HepG2 (cell line): ENCODE results near the gene VEZT. TPM values are rescaled to one million over a fixed set of nuclear protein-coding genes. Genes with fewer than 3 reads are reported as not detected.

Experiments used
- ATAC-seq: fragments of 200-7000 bp; cut with Tn5 transposase; 3 replicates; pipeline ENCODE4 v1.9.1; 2020; ENCODE audit warnings: mild to moderate bottlenecking, moderate library complexity
- BruUV-seq: library from RNA; stranded (reverse); fragments of 400-500 nt; replicated peaks from 2 replicates; lab custom pipeline; 2021; lab: Mats Ljungman, UMichigan
- CTCF ChIA-PET: fragments of 300-600 bp; formaldehyde crosslinking; extraction: SDS; loops from one replicate; lab custom pipeline; 2021; ENCODE audit warnings: low total read pairs, inconsistent platforms, low intra/inter-chr PET ratio; lab: Yijun Ruan, JAX
- POLR2A ChIA-PET: fragments of 350-600 bp; sonication (Branson Sonifier 250); formaldehyde crosslinking; loops from one replicate; lab custom pipeline; 2020; ENCODE audit warnings: antibody characterized with exemption, inconsistent platforms; lab: Yijun Ruan, JAX
- DNase-seq: peaks from one replicate; pipeline ENCODE4 v3.0.0-alpha.2; 2015; ENCODE audit warnings: low spot score
- FAIRE-seq: peaks from 3 replicates; lab custom pipeline; 2011; peaks lifted over from hg19 to GRCh38; lab: Jason Lieb, UNC
- H2AFZ ChIP-seq: one replicate; pipeline ENCODE4 v1.6.1; 2011; ENCODE audit warnings: low read length, inconsistent platforms
- H3K27ac ChIP-seq: fragments of 300-600 bp; 3 replicates; pipeline ENCODE4 v1.8.0; 2011; ENCODE audit warnings: mixed run types, mild to moderate bottlenecking, mixed read lengths, low read length, inconsistent platforms; ENCODE audit not compliant: insufficient read depth; ENCODE audit errors: extremely low read length
- H3K27me3 ChIP-seq, 2 experiments: fragments of 200-600 bp in 1 of 2; 2 replicates in 1 of 2; 3 replicates in 1 of 2; pipeline versions ENCODE4 v1.6.0 to v1.8.0; 2011; ENCODE audit warnings: low read length in 2 of 2, mild to moderate bottlenecking in 2 of 2, moderate library complexity in 2 of 2, inconsistent platforms in 1 of 2; ENCODE audit not compliant: insufficient read depth in 2 of 2, control insufficient read depth in 1 of 2
- H3K36me3 ChIP-seq, 2 experiments: fragments of 200-600 bp in 1 of 2; replicated peaks in 1 of 2; 2 replicates in 1 of 2; 3 replicates in 1 of 2; pipeline versions ENCODE4 v1.5.1 to v1.8.0; 2011; ENCODE audit warnings: low read length in 2 of 2, inconsistent platforms in 1 of 2; ENCODE audit not compliant: insufficient read depth in 2 of 2, control insufficient read depth in 1 of 2
- H3K4me1 ChIP-seq: 2 replicates; pipeline ENCODE4 v1.5.1; 2012; ENCODE audit warnings: low read length, inconsistent platforms; ENCODE audit not compliant: insufficient read depth
- H3K4me2 ChIP-seq: 2 replicates; pipeline ENCODE4 v1.6.0; 2011; ENCODE audit warnings: low read depth, low read length, inconsistent platforms
- H3K4me3 ChIP-seq, 3 experiments: fragments of 200-600 bp in 1 of 3; sonication (generic), shearing (Covaris generic) in 1 of 3; replicated peaks in 1 of 3; 2 replicates each; pipeline ENCODE4 v1.5.1; 2011 to 2016; ENCODE audit warnings: low read length in 3 of 3, inconsistent platforms in 2 of 3, low read depth in 2 of 3, mild to moderate bottlenecking in 2 of 3, control low read depth in 1 of 3, mixed read lengths in 1 of 3; ENCODE audit not compliant: insufficient read depth in 1 of 3
- H3K79me2 ChIP-seq: one replicate; pipeline ENCODE4 v1.6.1; 2011; ENCODE audit warnings: low read length, inconsistent platforms; ENCODE audit not compliant: insufficient read depth
- H3K9ac ChIP-seq: 2 replicates; pipeline ENCODE4 v1.6.0; 2011; ENCODE audit warnings: mild to moderate bottlenecking, low read depth, low read length, inconsistent platforms; ENCODE audit not compliant: insufficient read depth
- H3K9me3 ChIP-seq: 2 replicates; pipeline ENCODE4 v1.5.1; 2012; ENCODE audit warnings: mild to moderate bottlenecking, low read length
- H4K20me1 ChIP-seq: 2 replicates; pipeline ENCODE4 v1.6.0; 2011; ENCODE audit warnings: inconsistent platforms, mild to moderate bottlenecking, low read length, moderate library complexity; ENCODE audit not compliant: insufficient read depth
- GABPB1 ChIP-seq: IDR thresholded peaks from 2 replicates; pipeline ENCODE4 v1.6.1; 2016; ENCODE audit warnings: mild to moderate bottlenecking, missing genetic modification reagents, moderate library complexity, missing compliant biosample characterization
- MED1 ChIP-seq: sonication (generic); formaldehyde crosslinking; IDR thresholded peaks from 2 replicates; pipeline ENCODE4 v1.4.0; 2020; ENCODE audit warnings: missing genetic modification reagents
- ZNF432 ChIP-seq: sonication (generic); formaldehyde crosslinking; IDR thresholded peaks from 2 replicates; pipeline ENCODE4 v1.5.0; 2020; ENCODE audit warnings: missing genetic modification reagents, mild to moderate bottlenecking, borderline replicate concordance
- WGBS: methylation state at CpG from one replicate; pipeline ENCODE4 v1.1.6; 2017; ENCODE audit warnings: low lambda C conversion rate; 5-methylcytosine and 5-hydroxymethylcytosine counted together
- in situ Hi-C: cut with HindIII; loops from 2 replicates; pipeline ENCODE4 v1.10.0; 2017; ENCODE audit warnings: low pct_unique_long_range_greater_than_20kb; ENCODE audit not compliant: extremely low pct_ligation_motif_present
- intact Hi-C: fragments of 100-400 bp; cut with micrococcal nuclease; formaldehyde crosslinking; loops from one replicate; pipeline ENCODE4 v1.10.0; 2022; ENCODE audit not compliant: unreplicated experiment
- polyA plus RNA-seq, 8 experiments: library from polyadenylated mRNA; depleted of rRNA in 3 of 8; stranded (reverse) in 7 of 8; unstranded in 1 of 8; fragments of >200 nt; fragmentation: Illumina TruSeq in 4 of 8; extraction: Trizol in 4 of 8; gene quantifications; 2 replicates each; pipeline versions ENCODE4 v1.2.1 to v1.2.3, GENCODE V29; 2011 to 2016; ENCODE audit warnings: low read depth in 4 of 8, missing spikeins in 1 of 8, mixed read lengths in 1 of 8; ENCODE audit not compliant: insufficient read depth in 1 of 8
- total RNA-seq, 5 experiments: library from RNA; depleted of rRNA; stranded (reverse); fragments of >200 nt; fragmentation: Illumina TruSeq; extraction: Trizol; gene quantifications; 2 replicates each; pipeline ENCODE4 v1.2.3, GENCODE V29; 2016; ENCODE audit warnings: low read depth in 1 of 5
- TF ChIP-seq, protein P1 (sequence below): sonication (generic); formaldehyde crosslinking; IDR thresholded peaks from 2 replicates; pipeline ENCODE4 v1.4.0; 2020; ENCODE audit warnings: missing genetic modification reagents
- TF ChIP-seq, protein P2 (sequence below): sonication (generic); formaldehyde crosslinking; conservative IDR thresholded peaks from 2 replicates; pipeline ENCODE4 v1.8.0; 2022; ENCODE audit warnings: missing genetic modification reagents
- TF ChIP-seq, protein P3 (sequence below): sonication (generic); formaldehyde crosslinking; IDR thresholded peaks from 2 replicates; pipeline ENCODE4 v1.4.0; 2020; ENCODE audit warnings: missing genetic modification reagents
- TF ChIP-seq, protein P4 (sequence below): sonication (generic); formaldehyde crosslinking; IDR thresholded peaks from 2 replicates; pipeline ENCODE4 v1.4.0; 2020; ENCODE audit warnings: mild to moderate bottlenecking, low read depth, missing genetic modification reagents

The VEZT gene
- total and polyA plus RNA-seq, 2 of the 13 experiments (the other 11 are each of a cell fraction or from before 2014, with no cell fraction given), result 35.5 to 51.6 TPM

DNA sequence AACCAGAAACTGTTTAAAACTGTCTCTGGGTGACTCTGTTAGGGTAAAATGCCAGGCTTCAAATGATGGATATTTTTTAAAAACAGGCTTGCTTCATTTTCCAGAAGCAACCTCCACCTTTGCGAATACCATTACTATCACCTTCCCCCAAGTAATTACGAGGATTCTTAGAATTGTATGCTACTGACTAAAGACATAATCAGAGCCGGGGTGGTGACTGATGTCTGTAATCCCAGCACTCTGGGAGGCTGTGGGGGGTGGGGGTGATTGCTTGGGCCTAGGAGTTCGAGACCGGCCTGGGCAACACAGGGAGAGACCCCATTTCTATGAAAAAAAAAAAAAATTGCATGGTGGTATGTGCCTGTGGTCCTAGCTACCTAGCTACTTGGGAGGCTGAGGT lies 38.6 kb upstream of the VEZT start:
- in situ Hi-C loops (no loop called here), intact Hi-C loops (no loop called here)
- Histone ChIP-seq H3K79me2 (no peaks in the 10 kb centered on the region), H4K20me1 (no peaks in the 10 kb centered on the region), H2AFZ (no peak overlapping the region), H3K4me3 (no peak overlapping the region), H3K4me2 (no peak overlapping the region), H3K27me3 (no peaks in the 10 kb centered on the region), H3K4me1 (no peaks in the 10 kb centered on the region), H3K9me3 (no peaks in the 10 kb centered on the region), H3K27ac (no peak overlapping the region), H3K36me3 (peaks cover 0 to 1% of the 10 kb centered on the region in 2 experiments; a peak in 1 of 5 replicates), H3K9ac (no peak overlapping the region)
- CTCF ChIA-PET, result no interaction called here
- DNase-seq (no peak), FAIRE-seq (no peak), ATAC-seq (no peak)
- WGBS, result 82% methylated on average over 5 of the region's 5 CpGs
- POLR2A ChIA-PET, result no interaction called here
- no TSS peak for BruUV-seq
- no peak for TF ChIP-seq GABPB1 (CRISPR knock-in tag)
- TF ChIP-seq, protein P1, sequence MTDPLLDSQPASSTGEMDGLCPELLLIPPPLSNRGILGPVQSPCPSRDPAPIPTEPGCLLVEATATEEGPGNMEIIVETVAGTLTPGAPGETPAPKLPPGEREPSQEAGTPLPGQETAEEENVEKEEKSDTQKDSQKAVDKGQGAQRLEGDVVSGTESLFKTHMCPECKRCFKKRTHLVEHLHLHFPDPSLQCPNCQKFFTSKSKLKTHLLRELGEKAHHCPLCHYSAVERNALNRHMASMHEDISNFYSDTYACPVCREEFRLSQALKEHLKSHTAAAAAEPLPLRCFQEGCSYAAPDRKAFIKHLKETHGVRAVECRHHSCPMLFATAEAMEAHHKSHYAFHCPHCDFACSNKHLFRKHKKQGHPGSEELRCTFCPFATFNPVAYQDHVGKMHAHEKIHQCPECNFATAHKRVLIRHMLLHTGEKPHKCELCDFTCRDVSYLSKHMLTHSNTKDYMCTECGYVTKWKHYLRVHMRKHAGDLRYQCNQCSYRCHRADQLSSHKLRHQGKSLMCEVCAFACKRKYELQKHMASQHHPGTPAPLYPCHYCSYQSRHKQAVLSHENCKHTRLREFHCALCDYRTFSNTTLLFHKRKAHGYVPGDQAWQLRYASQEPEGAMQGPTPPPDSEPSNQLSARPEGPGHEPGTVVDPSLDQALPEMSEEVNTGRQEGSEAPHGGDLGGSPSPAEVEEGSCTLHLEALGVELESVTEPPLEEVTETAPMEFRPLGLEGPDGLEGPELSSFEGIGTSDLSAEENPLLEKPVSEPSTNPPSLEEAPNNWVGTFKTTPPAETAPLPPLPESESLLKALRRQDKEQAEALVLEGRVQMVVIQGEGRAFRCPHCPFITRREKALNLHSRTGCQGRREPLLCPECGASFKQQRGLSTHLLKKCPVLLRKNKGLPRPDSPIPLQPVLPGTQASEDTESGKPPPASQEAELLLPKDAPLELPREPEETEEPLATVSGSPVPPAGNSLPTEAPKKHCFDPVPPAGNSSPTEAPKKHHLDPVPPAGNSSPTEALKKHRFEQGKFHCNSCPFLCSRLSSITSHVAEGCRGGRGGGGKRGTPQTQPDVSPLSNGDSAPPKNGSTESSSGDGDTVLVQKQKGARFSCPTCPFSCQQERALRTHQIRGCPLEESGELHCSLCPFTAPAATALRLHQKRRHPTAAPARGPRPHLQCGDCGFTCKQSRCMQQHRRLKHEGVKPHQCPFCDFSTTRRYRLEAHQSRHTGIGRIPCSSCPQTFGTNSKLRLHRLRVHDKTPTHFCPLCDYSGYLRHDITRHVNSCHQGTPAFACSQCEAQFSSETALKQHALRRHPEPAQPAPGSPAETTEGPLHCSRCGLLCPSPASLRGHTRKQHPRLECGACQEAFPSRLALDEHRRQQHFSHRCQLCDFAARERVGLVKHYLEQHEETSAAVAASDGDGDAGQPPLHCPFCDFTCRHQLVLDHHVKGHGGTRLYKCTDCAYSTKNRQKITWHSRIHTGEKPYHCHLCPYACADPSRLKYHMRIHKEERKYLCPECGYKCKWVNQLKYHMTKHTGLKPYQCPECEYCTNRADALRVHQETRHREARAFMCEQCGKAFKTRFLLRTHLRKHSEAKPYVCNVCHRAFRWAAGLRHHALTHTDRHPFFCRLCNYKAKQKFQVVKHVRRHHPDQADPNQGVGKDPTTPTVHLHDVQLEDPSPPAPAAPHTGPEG (CRISPR knock-in tag), result no peak
- TF ChIP-seq, protein P2, sequence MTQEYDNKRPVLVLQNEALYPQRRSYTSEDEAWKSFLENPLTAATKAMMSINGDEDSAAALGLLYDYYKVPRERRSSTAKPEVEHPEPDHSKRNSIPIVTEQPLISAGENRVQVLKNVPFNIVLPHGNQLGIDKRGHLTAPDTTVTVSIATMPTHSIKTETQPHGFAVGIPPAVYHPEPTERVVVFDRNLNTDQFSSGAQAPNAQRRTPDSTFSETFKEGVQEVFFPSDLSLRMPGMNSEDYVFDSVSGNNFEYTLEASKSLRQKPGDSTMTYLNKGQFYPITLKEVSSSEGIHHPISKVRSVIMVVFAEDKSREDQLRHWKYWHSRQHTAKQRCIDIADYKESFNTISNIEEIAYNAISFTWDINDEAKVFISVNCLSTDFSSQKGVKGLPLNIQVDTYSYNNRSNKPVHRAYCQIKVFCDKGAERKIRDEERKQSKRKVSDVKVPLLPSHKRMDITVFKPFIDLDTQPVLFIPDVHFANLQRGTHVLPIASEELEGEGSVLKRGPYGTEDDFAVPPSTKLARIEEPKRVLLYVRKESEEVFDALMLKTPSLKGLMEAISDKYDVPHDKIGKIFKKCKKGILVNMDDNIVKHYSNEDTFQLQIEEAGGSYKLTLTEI, result no peak
- TF ChIP-seq, protein P3, sequence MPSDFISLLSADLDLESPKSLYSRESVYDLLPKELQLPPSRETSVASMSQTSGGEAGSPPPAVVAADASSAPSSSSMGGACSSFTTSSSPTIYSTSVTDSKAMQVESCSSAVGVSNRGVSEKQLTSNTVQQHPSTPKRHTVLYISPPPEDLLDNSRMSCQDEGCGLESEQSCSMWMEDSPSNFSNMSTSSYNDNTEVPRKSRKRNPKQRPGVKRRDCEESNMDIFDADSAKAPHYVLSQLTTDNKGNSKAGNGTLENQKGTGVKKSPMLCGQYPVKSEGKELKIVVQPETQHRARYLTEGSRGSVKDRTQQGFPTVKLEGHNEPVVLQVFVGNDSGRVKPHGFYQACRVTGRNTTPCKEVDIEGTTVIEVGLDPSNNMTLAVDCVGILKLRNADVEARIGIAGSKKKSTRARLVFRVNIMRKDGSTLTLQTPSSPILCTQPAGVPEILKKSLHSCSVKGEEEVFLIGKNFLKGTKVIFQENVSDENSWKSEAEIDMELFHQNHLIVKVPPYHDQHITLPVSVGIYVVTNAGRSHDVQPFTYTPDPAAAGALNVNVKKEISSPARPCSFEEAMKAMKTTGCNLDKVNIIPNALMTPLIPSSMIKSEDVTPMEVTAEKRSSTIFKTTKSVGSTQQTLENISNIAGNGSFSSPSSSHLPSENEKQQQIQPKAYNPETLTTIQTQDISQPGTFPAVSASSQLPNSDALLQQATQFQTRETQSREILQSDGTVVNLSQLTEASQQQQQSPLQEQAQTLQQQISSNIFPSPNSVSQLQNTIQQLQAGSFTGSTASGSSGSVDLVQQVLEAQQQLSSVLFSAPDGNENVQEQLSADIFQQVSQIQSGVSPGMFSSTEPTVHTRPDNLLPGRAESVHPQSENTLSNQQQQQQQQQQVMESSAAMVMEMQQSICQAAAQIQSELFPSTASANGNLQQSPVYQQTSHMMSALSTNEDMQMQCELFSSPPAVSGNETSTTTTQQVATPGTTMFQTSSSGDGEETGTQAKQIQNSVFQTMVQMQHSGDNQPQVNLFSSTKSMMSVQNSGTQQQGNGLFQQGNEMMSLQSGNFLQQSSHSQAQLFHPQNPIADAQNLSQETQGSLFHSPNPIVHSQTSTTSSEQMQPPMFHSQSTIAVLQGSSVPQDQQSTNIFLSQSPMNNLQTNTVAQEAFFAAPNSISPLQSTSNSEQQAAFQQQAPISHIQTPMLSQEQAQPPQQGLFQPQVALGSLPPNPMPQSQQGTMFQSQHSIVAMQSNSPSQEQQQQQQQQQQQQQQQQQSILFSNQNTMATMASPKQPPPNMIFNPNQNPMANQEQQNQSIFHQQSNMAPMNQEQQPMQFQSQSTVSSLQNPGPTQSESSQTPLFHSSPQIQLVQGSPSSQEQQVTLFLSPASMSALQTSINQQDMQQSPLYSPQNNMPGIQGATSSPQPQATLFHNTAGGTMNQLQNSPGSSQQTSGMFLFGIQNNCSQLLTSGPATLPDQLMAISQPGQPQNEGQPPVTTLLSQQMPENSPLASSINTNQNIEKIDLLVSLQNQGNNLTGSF (CRISPR knock-in tag), result no peak
- no peak for TF ChIP-seq MED1 (CRISPR knock-in tag)
- no peak for TF ChIP-seq ZNF432
- TF ChIP-seq, protein P4, sequence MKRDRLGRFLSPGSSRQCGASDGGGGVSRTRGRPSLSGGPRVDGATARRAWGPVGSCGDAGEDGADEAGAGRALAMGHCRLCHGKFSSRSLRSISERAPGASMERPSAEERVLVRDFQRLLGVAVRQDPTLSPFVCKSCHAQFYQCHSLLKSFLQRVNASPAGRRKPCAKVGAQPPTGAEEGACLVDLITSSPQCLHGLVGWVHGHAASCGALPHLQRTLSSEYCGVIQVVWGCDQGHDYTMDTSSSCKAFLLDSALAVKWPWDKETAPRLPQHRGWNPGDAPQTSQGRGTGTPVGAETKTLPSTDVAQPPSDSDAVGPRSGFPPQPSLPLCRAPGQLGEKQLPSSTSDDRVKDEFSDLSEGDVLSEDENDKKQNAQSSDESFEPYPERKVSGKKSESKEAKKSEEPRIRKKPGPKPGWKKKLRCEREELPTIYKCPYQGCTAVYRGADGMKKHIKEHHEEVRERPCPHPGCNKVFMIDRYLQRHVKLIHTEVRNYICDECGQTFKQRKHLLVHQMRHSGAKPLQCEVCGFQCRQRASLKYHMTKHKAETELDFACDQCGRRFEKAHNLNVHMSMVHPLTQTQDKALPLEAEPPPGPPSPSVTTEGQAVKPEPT (CRISPR knock-in tag), result no peak
